Suppressor macrophage treated with lipopolysaccharide for 4 hours (primary cell): ENCODE data around the gene USE1.

Experiments used
- DNase-seq: peaks from one replicate; pipeline ENCODE4 v3.0.0-alpha.2; 2020

USE1 gene

GRCh38 chr19:17205237-17206140 lies 9.7 kb upstream of the USE1 start:
- DNase-seq: peak; percentile 35

- DNase-seq: no peak
Observed at GRCh38 chr19:17206736-17207581, 8.2 kb upstream of the USE1 start.

- DNase-seq: peak; percentile 10
Observed at GRCh38 chr19:17209126-17210036, 5.8 kb upstream of the USE1 start.

GRCh38 chr19:17210296-17210695 lies 4.9 kb upstream of the USE1 start:
- DNase-seq: no peak

GRCh38 chr19:17211547-17212446 lies 3.4 kb upstream of the USE1 start:
- no peak for DNase-seq

GRCh38 chr19:17213334-17213733 lies 1.8 kb upstream of the USE1 start:
- no peak for DNase-seq

GRCh38 chr19:17214508-17215126 lies 540 bp upstream of the USE1 start:
- no peak for DNase-seq

- DNase-seq: no peak
Observed at GRCh38 chr19:17216058-17216670, 1.0 kb downstream of the USE1 start.

GRCh38 chr19:17219286-17219685 lies 4.1 kb downstream of the USE1 start:
- no peak for DNase-seq

- DNase-seq: peak; percentile 40
Observed at GRCh38 chr19:17220207-17220758, 5.1 kb downstream of the USE1 start.

- no peak for DNase-seq
Observed at GRCh38 chr19:17225053-17225452, 9.9 kb downstream of the USE1 start.

- peak; percentile 99 for DNase-seq
Observed at GRCh38 chr19:17226002-17226933, 11.1 kb downstream of the USE1 start, which contains the start of gene OCEL1. Gene OCEL1 (plus strand): TSS chr19:17226226. CDS start chr19:17226248, 22 bp downstream.

GRCh38 chr19:17227798-17228367 lies 12.7 kb downstream of the USE1 start:
- DNase-seq: no peak

- DNase-seq: no peak
Observed at GRCh38 chr19:17229890-17230289, 14.7 kb downstream of the USE1 start.

GRCh38 chr19:17232258-17232657 lies 17.1 kb downstream of the USE1 start:
- no peak for DNase-seq

GRCh38 chr19:17234911-17235299 lies 19.7 kb downstream of the USE1 start:
- peak; percentile 58 for DNase-seq

GRCh38 chr19:17235300-17235970 lies 20.3 kb downstream of the USE1 start:
- DNase-seq: peak; percentile 74
